BJ (cell line): ENCODE measurements around the gene HEPN1. TPM values are rescaled to one million over a fixed set of nuclear protein-coding genes. Genes with fewer than 3 reads are reported as not detected.

Experiments
- CTCF ChIA-PET: fragments of 350-600 bp; formaldehyde crosslinking; extraction: SDS; loops from one replicate; lab custom pipeline; 2021; ENCODE audit warnings: antibody characterized with exemption, inconsistent platforms; lab: Yijun Ruan, JAX
- POLR2A ChIA-PET: fragments of 300-600 bp; sonication (Branson Sonifier 250); formaldehyde crosslinking; extraction: SDS; loops from one replicate; lab custom pipeline; 2021; ENCODE audit warnings: antibody characterized with exemption; lab: Charles Lee
- DNase-seq: peaks from one replicate; pipeline ENCODE4 v3.0.0-alpha.2; 2011; ENCODE audit warnings: low read depth
- H3K27me3 ChIP-seq: 2 replicates; pipeline ENCODE4 v1.6.0; 2011; ENCODE audit warnings: low read length; ENCODE audit not compliant: control insufficient read depth, insufficient read depth
- H3K36me3 ChIP-seq: 2 replicates; pipeline ENCODE4 v1.5.1; 2011; ENCODE audit warnings: low read length; ENCODE audit not compliant: control insufficient read depth, insufficient read depth
- H3K4me3 ChIP-seq: 2 replicates; pipeline ENCODE4 v1.5.1; 2011; ENCODE audit warnings: low read depth, mild to moderate bottlenecking, control low read depth, low read length
- CTCF ChIP-seq: IDR thresholded peaks from 2 replicates; pipeline ENCODE4 v1.5.1; 2011; ENCODE audit warnings: low read depth, mild to moderate bottlenecking, control low read depth, inconsistent platforms, low read length, moderate library complexity; ENCODE audit not compliant: insufficient read depth
- polyA plus RNA-seq: library from polyadenylated mRNA; depleted of rRNA; stranded (reverse); fragments of >200 nt; gene quantifications from 2 replicates; pipeline ENCODE4 v1.2.3, GENCODE V29; 2011

The HEPN1 gene
- polyA plus RNA-seq, 1 experiment, result not detected

- no peaks in the 10 kb centered on the region for H3K27me3 ChIP-seq
- CTCF ChIA-PET, result interaction anchor here (1.1 to 2.3 kb wide), 4 partner anchors 8 to 29 kb away, joined by 3 to 13 read pairs (median 4); no protein-coding TSS in a partner anchor
- no peak for DNase-seq
- POLR2A ChIA-PET, result no interaction called here
- TF ChIP-seq CTCF, result no peak
- no peak overlapping the region for H3K4me3 ChIP-seq
- no peaks in the 10 kb centered on the region for H3K36me3 ChIP-seq
These were observed 24.2 kb upstream of the HEPN1 start for GRCh38 chr11:124894606-124895430.

GRCh38 chr11:124895471-124895971 is 23.5 kb upstream of the HEPN1 start:
- no peak for TF ChIP-seq CTCF
- CTCF ChIA-PET, result interaction anchor here (1.6 to 2.3 kb wide), 2 partner anchors 19 to 29 kb away, joined by 4 to 13 read pairs; no protein-coding TSS in a partner anchor
- H3K27me3 ChIP-seq, result no peaks in the 10 kb centered on the region

GRCh38 chr11:124896071-124896750 is 22.8 kb upstream of the HEPN1 start:
- TF ChIP-seq CTCF, result no peak
- no peak for DNase-seq
- Histone ChIP-seq H3K4me3 (no peak overlapping the region), H3K27me3 (no peaks in the 10 kb centered on the region), H3K36me3 (no peaks in the 10 kb centered on the region)
- CTCF ChIA-PET, result interaction anchor here (2.3 to 2.8 kb wide), 3 partner anchors 14 to 20 kb away, joined by 10 to 13 read pairs (median 11); no protein-coding TSS in a partner anchor
- POLR2A ChIA-PET, result no interaction called here

More at GRCh38 chr11:124895471-124895971, 23.5 kb upstream of the HEPN1 start:
- DNase-seq, result no peak
- no peaks in the 10 kb centered on the region for H3K36me3 ChIP-seq
- H3K4me3 ChIP-seq, result no peak overlapping the region
- POLR2A ChIA-PET, result no interaction called here

- POLR2A ChIA-PET, result no interaction called here
- CTCF ChIA-PET, result interaction anchor here (0.8 to 2.8 kb wide), 4 partner anchors 15 to 252 kb away, joined by 3 to 11 read pairs (median 7); no protein-coding TSS in a partner anchor
- no peak for TF ChIP-seq CTCF
- Histone ChIP-seq H3K36me3 (no peaks in the 10 kb centered on the region), H3K4me3 (no peak overlapping the region), H3K27me3 (no peaks in the 10 kb centered on the region)
- DNase-seq, result no peak
These were observed 22.1 kb upstream of the HEPN1 start for GRCh38 chr11:124896821-124897391.
